MCF 10A (cell line): Measurements from ENCODE around the gene SEMA5A. TPM values are rescaled to one million over a fixed set of nuclear protein-coding genes. Genes with fewer than 3 reads are reported as not detected.

ENCODE experiments used
- BruUV-seq: library from RNA; stranded (reverse); fragments of 400-500 nt; replicated peaks from 2 replicates; lab custom pipeline; 2021; lab: Mats Ljungman, UMichigan
- CTCF ChIA-PET: fragments of 300-600 bp; sonication (Branson Sonifier 250); formaldehyde crosslinking; extraction: SDS; loops from one replicate; lab custom pipeline; 2021; ENCODE audit warnings: antibody characterized with exemption, inconsistent platforms; lab: Yijun Ruan, JAX
- POLR2A ChIA-PET: fragments of 300-600, 350-650 bp; sonication (Branson Sonifier 250); formaldehyde crosslinking; extraction: SDS; loops from one replicate; lab custom pipeline; 2020; ENCODE audit warnings: antibody characterized with exemption, inconsistent platforms; lab: Yijun Ruan, JAX
- DNase-seq: peaks from one replicate; pipeline ENCODE4 v3.0.0-alpha.2; 2018; ENCODE audit not compliant: unreplicated experiment
- H3K27ac Mint-ChIP-seq: one replicate; pipeline ENCODE4 v1.8.0; 2022; ENCODE audit warnings: mild to moderate bottlenecking, low read depth, mixed read lengths; ENCODE audit not compliant: unreplicated experiment
- H3K27me3 Mint-ChIP-seq: one replicate; pipeline ENCODE4 v1.8.0; 2022; ENCODE audit warnings: mixed read lengths; ENCODE audit not compliant: insufficient read depth, unreplicated experiment
- H3K36me3 Mint-ChIP-seq: one replicate; pipeline ENCODE4 v1.8.0; 2022; ENCODE audit warnings: mild to moderate bottlenecking, moderate library complexity, mixed read lengths; ENCODE audit not compliant: insufficient read depth, unreplicated experiment
- H3K4me1 Mint-ChIP-seq: one replicate; pipeline ENCODE4 v1.8.0; 2022; ENCODE audit warnings: mixed read lengths; ENCODE audit not compliant: insufficient read depth, unreplicated experiment
- H3K4me3 Mint-ChIP-seq: one replicate; pipeline ENCODE4 v1.8.0; 2022; ENCODE audit warnings: mild to moderate bottlenecking, moderate library complexity, mixed read lengths; ENCODE audit not compliant: unreplicated experiment
- H3K9me3 Mint-ChIP-seq: one replicate; pipeline ENCODE4 v1.8.0; 2022; ENCODE audit warnings: mixed read lengths; ENCODE audit not compliant: unreplicated experiment
- intact Hi-C: fragments of 100-400 bp; cut with micrococcal nuclease; formaldehyde crosslinking; loops from 2 replicates; pipeline ENCODE4 v1.14.1; 2022
- total RNA-seq: library from RNA; stranded (reverse); gene quantifications from 2 replicates; pipeline ENCODE4 v1.2.3, GENCODE V29; 2022
- TF ChIP-seq, protein P1 (sequence below): fragments of 200-600 bp; IDR thresholded peaks from one replicate; pipeline ENCODE4 v1.8.0; 2022; ENCODE audit warnings: antibody characterized with exemption, mild to moderate bottlenecking; ENCODE audit not compliant: unreplicated experiment

SEMA5A gene
- total RNA-seq, 1 experiment from 2014 or later: 1.2 TPM

DNA sequence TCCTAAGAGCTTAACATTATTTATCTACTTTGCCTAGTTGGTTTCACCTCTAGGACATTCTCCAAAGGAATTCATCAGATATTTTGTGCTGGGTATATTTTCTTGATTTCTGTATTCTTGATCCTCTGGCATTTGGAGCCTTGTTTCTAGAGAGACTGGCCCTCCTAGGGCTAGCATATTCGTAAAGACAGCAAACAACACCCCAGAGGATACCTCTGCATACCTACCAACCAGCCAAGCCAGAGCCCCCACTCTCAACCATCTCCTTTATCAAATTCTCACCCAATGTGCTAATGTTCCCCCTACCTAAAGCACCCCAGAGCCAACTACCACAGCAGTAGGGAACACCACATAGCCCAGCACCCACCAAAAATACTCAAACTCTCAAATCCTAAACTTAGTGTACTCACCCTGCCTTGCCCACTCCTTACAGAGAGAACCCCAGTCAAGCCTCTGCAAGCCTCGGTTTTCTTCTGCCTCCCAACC, 149.5 kb downstream of the SEMA5A start:
- Mint-ChIP-seq H3K27ac (no peak overlapping the region), H3K9me3 (no peaks in the 10 kb centered on the region), H3K4me3 (no peak overlapping the region), H3K36me3 (no peaks in the 10 kb centered on the region), H3K27me3 (no peaks in the 10 kb centered on the region), H3K4me1 (no peaks in the 10 kb centered on the region)
- ChIA-PET POLR2A (no interaction called here), CTCF (no interaction called here)
- TF ChIP-seq, protein P1, sequence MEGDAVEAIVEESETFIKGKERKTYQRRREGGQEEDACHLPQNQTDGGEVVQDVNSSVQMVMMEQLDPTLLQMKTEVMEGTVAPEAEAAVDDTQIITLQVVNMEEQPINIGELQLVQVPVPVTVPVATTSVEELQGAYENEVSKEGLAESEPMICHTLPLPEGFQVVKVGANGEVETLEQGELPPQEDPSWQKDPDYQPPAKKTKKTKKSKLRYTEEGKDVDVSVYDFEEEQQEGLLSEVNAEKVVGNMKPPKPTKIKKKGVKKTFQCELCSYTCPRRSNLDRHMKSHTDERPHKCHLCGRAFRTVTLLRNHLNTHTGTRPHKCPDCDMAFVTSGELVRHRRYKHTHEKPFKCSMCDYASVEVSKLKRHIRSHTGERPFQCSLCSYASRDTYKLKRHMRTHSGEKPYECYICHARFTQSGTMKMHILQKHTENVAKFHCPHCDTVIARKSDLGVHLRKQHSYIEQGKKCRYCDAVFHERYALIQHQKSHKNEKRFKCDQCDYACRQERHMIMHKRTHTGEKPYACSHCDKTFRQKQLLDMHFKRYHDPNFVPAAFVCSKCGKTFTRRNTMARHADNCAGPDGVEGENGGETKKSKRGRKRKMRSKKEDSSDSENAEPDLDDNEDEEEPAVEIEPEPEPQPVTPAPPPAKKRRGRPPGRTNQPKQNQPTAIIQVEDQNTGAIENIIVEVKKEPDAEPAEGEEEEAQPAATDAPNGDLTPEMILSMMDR: no peak
- intact Hi-C loops: no loop called here
- no peak for DNase-seq
- BruUV-seq: no TSS peak

DNA sequence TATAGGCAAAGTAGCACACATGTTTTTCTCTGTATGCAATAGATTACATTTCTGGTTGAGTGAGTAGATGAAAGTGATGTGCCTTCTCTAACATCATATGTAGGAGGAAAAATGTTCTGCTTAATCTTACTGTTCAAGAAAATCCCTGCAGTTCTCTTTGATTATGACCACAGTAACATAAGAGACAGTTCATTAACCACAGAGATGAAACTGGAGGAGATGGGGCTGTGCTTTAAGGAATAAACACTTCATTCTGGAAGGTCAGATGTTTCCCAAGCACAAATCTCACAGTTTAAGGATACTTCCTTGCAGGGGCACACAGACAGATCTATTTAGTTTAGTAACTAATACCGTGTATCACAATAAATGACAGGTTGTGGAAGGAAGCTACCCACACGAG, 150.2 kb downstream of the SEMA5A start:
- BruUV-seq: no TSS peak
- ChIA-PET POLR2A (no interaction called here), CTCF (no interaction called here)
- no peak overlapping the region for H3K27ac Mint-ChIP-seq
- H3K36me3 Mint-ChIP-seq: no peaks in the 10 kb centered on the region
- H3K4me1 Mint-ChIP-seq: no peaks in the 10 kb centered on the region
- intact Hi-C loops: no loop called here
- H3K9me3 Mint-ChIP-seq: no peaks in the 10 kb centered on the region
- TF ChIP-seq, protein P1: no peak
- no peak for DNase-seq
- H3K4me3 Mint-ChIP-seq: no peak overlapping the region
- no peaks in the 10 kb centered on the region for H3K27me3 Mint-ChIP-seq

DNA sequence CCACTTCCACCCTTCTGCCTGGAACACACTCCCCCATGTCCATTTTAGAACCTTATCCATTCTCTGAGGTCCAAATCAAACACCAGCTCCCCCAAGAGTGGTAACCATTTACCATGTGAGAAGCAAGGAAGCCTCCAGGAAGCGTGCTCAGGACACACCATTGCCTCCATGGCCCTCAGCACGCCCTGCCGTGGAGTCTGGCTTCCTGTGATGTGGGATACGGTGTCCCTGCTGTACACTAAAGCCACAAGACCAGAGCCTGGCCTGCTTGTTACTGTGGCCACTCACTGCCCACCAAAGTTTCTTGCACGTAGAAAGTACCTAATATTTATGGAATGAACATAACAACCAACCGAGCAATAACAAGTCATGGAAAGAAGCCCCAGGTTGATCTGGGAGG, 151.7 kb downstream of the SEMA5A start:
- Mint-ChIP-seq H3K27ac (no peak overlapping the region), H3K4me3 (no peak overlapping the region), H3K9me3 (no peaks in the 10 kb centered on the region), H3K27me3 (no peaks in the 10 kb centered on the region), H3K4me1 (no peaks in the 10 kb centered on the region), H3K36me3 (peaks cover 7% of the 10 kb centered on the region)
- intact Hi-C loops: no loop called here
- POLR2A ChIA-PET: no interaction called here
- CTCF ChIA-PET: no interaction called here
- DNase-seq: no peak
- TF ChIP-seq, protein P1: no peak
- no TSS peak for BruUV-seq

DNA sequence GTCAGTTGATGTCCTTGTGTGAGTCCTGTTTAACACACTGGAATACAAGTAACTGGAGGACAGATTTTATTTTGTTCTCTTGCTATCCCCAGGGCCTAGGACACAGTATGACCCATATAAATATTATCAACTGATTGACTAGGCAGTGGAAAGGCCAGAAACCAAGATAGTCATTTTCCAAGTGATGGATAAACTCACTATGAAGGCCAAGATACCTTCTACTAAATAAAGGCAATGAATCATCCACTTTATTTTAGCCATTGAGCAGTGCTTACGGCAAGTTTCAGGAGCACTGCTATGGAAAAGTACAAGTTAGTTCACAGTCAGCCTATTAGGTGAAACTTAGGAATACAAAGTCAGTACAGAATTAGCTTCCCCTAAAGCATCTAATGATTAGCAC, 153.2 kb downstream of the SEMA5A start:
- H3K27me3 Mint-ChIP-seq: no peaks in the 10 kb centered on the region
- no TSS peak for BruUV-seq
- H3K27ac Mint-ChIP-seq: no peak overlapping the region
- no peaks in the 10 kb centered on the region for H3K9me3 Mint-ChIP-seq
- DNase-seq: no peak
- H3K4me3 Mint-ChIP-seq: no peak overlapping the region
- no peaks in the 10 kb centered on the region for H3K4me1 Mint-ChIP-seq
- ChIA-PET POLR2A (interaction anchor here (1.1 kb wide), 1 partner anchor 75 kb away, joined by 3 read pairs; no protein-coding TSS in a partner anchor), CTCF (no interaction called here)
- peaks cover 7% of the 10 kb centered on the region for H3K36me3 Mint-ChIP-seq
- intact Hi-C loops: no loop called here
- TF ChIP-seq, protein P1: no peak
